ENCODE results near the gene COA7.
"Not testable (repeated sequence)": the region's sequence is repeated elsewhere in the genome, so short reads cannot be mapped to it uniquely, and the experiment has no call there.

The COA7 gene

DNA sequence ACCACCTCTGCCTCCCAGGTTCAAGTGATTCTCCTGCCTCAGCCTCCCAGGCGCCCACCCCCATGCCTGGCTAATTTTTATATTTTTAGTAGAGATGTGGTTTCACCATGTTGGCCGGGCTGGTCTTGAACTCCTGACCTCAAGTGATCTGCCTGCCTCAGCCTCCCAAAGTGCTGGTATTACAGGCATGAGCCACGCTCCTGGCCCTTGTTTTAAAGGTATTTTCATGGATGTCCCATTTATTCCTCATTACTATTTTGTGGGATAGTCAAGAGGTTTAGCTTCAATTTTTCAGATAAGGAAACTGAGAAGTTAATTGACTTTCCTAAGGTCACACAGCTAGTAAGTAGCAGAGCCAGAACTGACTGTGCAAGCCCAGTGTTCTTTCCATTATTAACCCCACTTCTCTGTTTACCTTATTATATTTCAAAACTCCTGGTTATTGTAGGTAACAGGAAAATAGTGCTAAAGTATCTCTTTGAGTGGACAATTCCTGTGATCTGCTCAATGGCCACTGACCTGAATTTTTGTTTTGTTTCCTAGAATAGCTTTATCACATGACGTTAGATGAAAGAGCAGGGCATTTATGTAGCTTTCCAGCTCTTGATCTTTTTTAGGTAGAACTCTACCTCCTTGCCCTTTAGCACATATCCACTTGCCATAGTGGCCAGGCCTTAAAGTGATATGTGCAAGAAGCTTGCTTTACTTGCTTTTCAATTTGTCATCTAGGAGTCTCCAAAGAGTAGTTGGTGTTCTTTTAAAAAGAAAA, 41.7 kb upstream of the COA7 start:
- H3K27me3 ChIP-seq (ENCODE audit: control insufficient read depth in 1 of 2, insufficient read depth in 1 of 2, low read length in 2 of 2) = no peaks in the 10 kb centered on the region
- H2AK5ac ChIP-seq (ENCODE audit: low read length, severe bottlenecking) = no peak overlapping the region
- H3K9me3 ChIP-seq (ENCODE audit: control insufficient read depth, low read length) = no peaks in the 10 kb centered on the region
- no peak overlapping the region for H3K27ac ChIP-seq (ENCODE audit: low read length, poor library complexity, severe bottlenecking)
- H3K4me2 ChIP-seq (ENCODE audit: low read length, poor library complexity, severe bottlenecking) = no peak overlapping the region
- H2AFZ ChIP-seq (ENCODE audit: low read depth, low read length) = no peak overlapping the region
- peaks cover 3% of the 10 kb centered on the region for H3K4me1 ChIP-seq (ENCODE audit: control insufficient read depth, insufficient read depth, low read depth, low read length)
- H3K4me3 ChIP-seq (ENCODE audit: insufficient read depth in 1 of 2, low read depth in 1 of 2, low read length in 2 of 2) = no peak overlapping the region
- no peak overlapping the region for H3K18ac ChIP-seq (ENCODE audit: low read depth in 1 of 2, low read length in 2 of 2)
- H3K23ac ChIP-seq (ENCODE audit: low read length in 2 of 2) = no peak overlapping the region
- no peak for DNase-seq
- no peak overlapping the region for H2BK5ac ChIP-seq (ENCODE audit: low read depth, low read length, poor library complexity, severe bottlenecking)
- no peak overlapping the region for H2BK12ac ChIP-seq (ENCODE audit: low read length in 2 of 2)
- H2BK120ac ChIP-seq (ENCODE audit: low read depth, low read length) = no peak overlapping the region
- WGBS = 77% methylated on average over 3 of the region's 4 CpGs
- no peak overlapping the region for H3K14ac ChIP-seq (ENCODE audit: low read length in 2 of 2)
- no peak overlapping the region for H4K91ac ChIP-seq (ENCODE audit: low read length)
- H2BK15ac ChIP-seq (ENCODE audit: low read depth, poor library complexity, severe bottlenecking) = no peak overlapping the region
- no peak overlapping the region for H3K4ac ChIP-seq (ENCODE audit: low read depth in 1 of 2, low read length in 2 of 2)
- H3K36me3 ChIP-seq (ENCODE audit: control insufficient read depth in 1 of 2, insufficient read depth in 2 of 2, low read depth in 1 of 2, low read length in 2 of 2) = no peaks in the 10 kb centered on the region
- no peak overlapping the region for H3K9ac ChIP-seq (ENCODE audit: low read length)
- no peak overlapping the region for H4K8ac ChIP-seq (ENCODE audit: low read length)
- peaks cover 1% of the 10 kb centered on the region for H3K79me1 ChIP-seq (replicated peaks; ENCODE audit: low read length, poor library complexity, severe bottlenecking)

DNA sequence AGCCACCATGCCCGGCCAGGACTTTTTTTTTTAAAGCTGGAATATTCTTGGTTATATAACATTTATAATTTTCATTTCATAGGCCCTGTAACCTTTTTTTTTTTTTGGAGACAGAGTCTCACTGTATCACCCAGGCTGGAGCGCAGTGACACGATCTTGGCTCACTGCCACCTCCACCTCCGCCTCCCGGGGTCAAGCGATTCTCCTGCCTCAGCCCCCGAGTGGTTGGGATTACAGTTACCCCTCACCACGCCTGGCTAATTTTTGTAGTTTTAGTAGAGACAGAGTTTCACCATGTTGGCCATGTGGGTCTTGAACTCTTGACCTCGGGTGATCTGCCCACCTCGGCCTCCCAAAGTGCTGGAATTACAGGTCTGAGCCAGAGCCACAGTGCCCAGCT, 40.7 kb upstream of the COA7 start:
- H4K8ac ChIP-seq (ENCODE audit: low read length) = no peak overlapping the region
- no peaks in the 10 kb centered on the region for H3K36me3 ChIP-seq (ENCODE audit: control insufficient read depth in 1 of 2, insufficient read depth in 2 of 2, low read depth in 1 of 2, low read length in 2 of 2)
- peaks cover 3% of the 10 kb centered on the region for H3K4me1 ChIP-seq (ENCODE audit: control insufficient read depth, insufficient read depth, low read depth, low read length)

DNA sequence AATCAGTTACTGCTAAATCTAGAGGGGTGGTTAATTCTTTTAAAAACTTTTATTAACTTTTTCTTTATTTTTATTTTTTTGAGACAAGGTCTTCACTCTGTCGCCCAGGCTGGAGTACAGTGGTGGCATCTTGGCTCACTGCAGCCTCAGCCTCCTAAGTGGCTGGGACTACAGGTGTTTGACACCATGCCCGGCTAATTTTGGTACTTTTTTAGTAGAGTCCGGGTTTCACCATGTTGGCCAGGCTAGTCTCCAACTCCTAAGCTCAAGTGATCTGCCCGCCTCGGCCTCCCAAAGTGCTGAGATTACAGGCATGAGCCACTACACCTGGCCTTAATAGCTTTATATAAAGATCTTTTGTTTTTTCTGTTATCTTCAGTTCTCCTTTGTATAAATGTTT, 40.0 kb upstream of the COA7 start:
- Histone ChIP-seq H3K36me3 (ENCODE audit: control insufficient read depth in 1 of 2, insufficient read depth in 2 of 2, low read depth in 1 of 2, low read length in 2 of 2) (no peaks in the 10 kb centered on the region), H4K8ac (ENCODE audit: low read length) (no peak overlapping the region), H2BK12ac (ENCODE audit: low read length in 2 of 2) (no peak overlapping the region), H3K27me3 (ENCODE audit: control insufficient read depth in 1 of 2, insufficient read depth in 1 of 2, low read length in 2 of 2) (no peaks in the 10 kb centered on the region), H2AFZ (ENCODE audit: low read depth, low read length) (no peak overlapping the region), H3K4me1 (ENCODE audit: control insufficient read depth, insufficient read depth, low read depth, low read length) (peaks cover 3% of the 10 kb centered on the region), H2BK5ac (ENCODE audit: low read depth, low read length, poor library complexity, severe bottlenecking) (no peak overlapping the region), H2BK120ac (ENCODE audit: low read depth, low read length) (no peak overlapping the region), H3K9ac (ENCODE audit: low read length) (no peak overlapping the region), H3K23ac (ENCODE audit: low read length in 2 of 2) (no peak overlapping the region), H4K91ac (ENCODE audit: low read length) (no peak overlapping the region), H3K4me3 (ENCODE audit: insufficient read depth in 1 of 2, low read depth in 1 of 2, low read length in 2 of 2) (no peak overlapping the region), H2BK15ac (ENCODE audit: low read depth, poor library complexity, severe bottlenecking) (no peak overlapping the region), H2AK5ac (ENCODE audit: low read length, severe bottlenecking) (no peak overlapping the region), H3K27ac (ENCODE audit: low read length, poor library complexity, severe bottlenecking) (no peak overlapping the region), H3K4me2 (ENCODE audit: low read length, poor library complexity, severe bottlenecking) (no peak overlapping the region), H3K79me1 (replicated peaks; ENCODE audit: low read length, poor library complexity, severe bottlenecking) (peaks cover 4% of the 10 kb centered on the region), H3K9me3 (ENCODE audit: control insufficient read depth, low read length) (no peaks in the 10 kb centered on the region), H3K18ac (ENCODE audit: low read depth in 1 of 2, low read length in 2 of 2) (no peak overlapping the region), H3K14ac (ENCODE audit: low read length in 2 of 2) (no peak overlapping the region), H3K4ac (ENCODE audit: low read depth in 1 of 2, low read length in 2 of 2) (no peak overlapping the region)
- WGBS = 78% methylated on average over 3 of the region's 5 CpGs
- DNase-seq = no peak

More for the DNA sequence above, 40.7 kb upstream of the COA7 start:
- Histone ChIP-seq H2AFZ (ENCODE audit: low read depth, low read length) (no peak overlapping the region), H4K91ac (ENCODE audit: low read length) (no peak overlapping the region), H3K27me3 (ENCODE audit: control insufficient read depth in 1 of 2, insufficient read depth in 1 of 2, low read length in 2 of 2) (no peaks in the 10 kb centered on the region), H3K79me1 (replicated peaks; ENCODE audit: low read length, poor library complexity, severe bottlenecking) (peaks cover 3% of the 10 kb centered on the region), H3K27ac (ENCODE audit: low read length, poor library complexity, severe bottlenecking) (no peak overlapping the region), H3K14ac (ENCODE audit: low read length in 2 of 2) (no peak overlapping the region), H3K9ac (ENCODE audit: low read length) (no peak overlapping the region), H2BK5ac (ENCODE audit: low read depth, low read length, poor library complexity, severe bottlenecking) (no peak overlapping the region), H3K9me3 (ENCODE audit: control insufficient read depth, low read length) (no peaks in the 10 kb centered on the region), H2BK120ac (ENCODE audit: low read depth, low read length) (no peak overlapping the region), H3K4me2 (ENCODE audit: low read length, poor library complexity, severe bottlenecking) (no peak overlapping the region), H3K4me3 (ENCODE audit: insufficient read depth in 1 of 2, low read depth in 1 of 2, low read length in 2 of 2) (no peak overlapping the region), H2BK12ac (ENCODE audit: low read length in 2 of 2) (no peak overlapping the region), H3K23ac (ENCODE audit: low read length in 2 of 2) (no peak overlapping the region), H3K4ac (ENCODE audit: low read depth in 1 of 2, low read length in 2 of 2) (no peak overlapping the region), H3K18ac (ENCODE audit: low read depth in 1 of 2, low read length in 2 of 2) (no peak overlapping the region), H2BK15ac (ENCODE audit: low read depth, poor library complexity, severe bottlenecking) (no peak overlapping the region), H2AK5ac (ENCODE audit: low read length, severe bottlenecking) (no peak overlapping the region)
- 97% methylated on average over 8 of the region's 10 CpGs for WGBS
- DNase-seq = no peak

DNA sequence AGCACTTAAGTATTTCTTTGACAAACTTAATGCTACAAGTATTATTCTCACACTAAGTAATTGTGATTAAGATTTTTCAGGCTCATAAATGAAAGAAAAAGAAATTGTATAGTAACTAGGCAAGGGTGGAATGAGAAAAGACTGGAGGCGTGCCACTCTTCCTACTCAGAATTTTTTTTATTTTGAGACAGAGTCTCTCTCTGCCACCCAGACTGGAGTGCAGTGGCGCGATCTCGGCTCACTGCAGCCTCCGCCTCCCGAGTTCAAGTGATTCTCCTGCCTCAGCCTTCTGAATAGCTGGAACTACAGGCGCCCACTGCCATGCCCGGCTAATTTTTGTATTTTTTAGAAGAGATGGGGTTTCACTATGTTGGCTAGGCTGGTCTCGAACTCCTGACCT, 37.2 kb upstream of the COA7 start:
- not testable (repeated sequence) for H3K9me3 ChIP-seq (ENCODE audit: control insufficient read depth, low read length); DNase-seq; H3K27ac ChIP-seq (ENCODE audit: low read length, poor library complexity, severe bottlenecking); H2BK15ac ChIP-seq (ENCODE audit: low read depth, poor library complexity, severe bottlenecking); H2AFZ ChIP-seq (ENCODE audit: low read depth, low read length); H2AK5ac ChIP-seq (ENCODE audit: low read length, severe bottlenecking); H2BK5ac ChIP-seq (ENCODE audit: low read depth, low read length, poor library complexity, severe bottlenecking); H3K4me3 ChIP-seq (ENCODE audit: insufficient read depth in 1 of 2, low read depth in 1 of 2, low read length in 2 of 2); H3K14ac ChIP-seq (ENCODE audit: low read length in 2 of 2); H3K4me1 ChIP-seq (ENCODE audit: control insufficient read depth, insufficient read depth, low read depth, low read length); H4K8ac ChIP-seq (ENCODE audit: low read length); H3K18ac ChIP-seq (ENCODE audit: low read depth in 1 of 2, low read length in 2 of 2); H3K23ac ChIP-seq (ENCODE audit: low read length in 2 of 2); H3K9ac ChIP-seq (ENCODE audit: low read length); H2BK120ac ChIP-seq (ENCODE audit: low read depth, low read length); H2BK12ac ChIP-seq (ENCODE audit: low read length in 2 of 2); H3K36me3 ChIP-seq (ENCODE audit: control insufficient read depth in 1 of 2, insufficient read depth in 2 of 2, low read depth in 1 of 2, low read length in 2 of 2); H4K91ac ChIP-seq (ENCODE audit: low read length); H3K4ac ChIP-seq (ENCODE audit: low read depth in 1 of 2, low read length in 2 of 2); H3K27me3 ChIP-seq (ENCODE audit: control insufficient read depth in 1 of 2, insufficient read depth in 1 of 2, low read length in 2 of 2); H3K4me2 ChIP-seq (ENCODE audit: low read length, poor library complexity, severe bottlenecking)
- peaks cover 11% of the 10 kb centered on the region for H3K79me1 ChIP-seq (replicated peaks; ENCODE audit: low read length, poor library complexity, severe bottlenecking)
- WGBS = 100% methylated on average over 8 of the region's 9 CpGs
